ENCODE data around the gene CMTM2.
"Not testable (repeated sequence)": the region's sequence is repeated elsewhere in the genome, so short reads cannot be mapped to it uniquely, and the experiment has no call there.

CMTM2 gene

GRCh38 chr16:66592241-66592640, 13.0 kb downstream of the CMTM2 start:
- TF ChIP-seq, protein P1, sequence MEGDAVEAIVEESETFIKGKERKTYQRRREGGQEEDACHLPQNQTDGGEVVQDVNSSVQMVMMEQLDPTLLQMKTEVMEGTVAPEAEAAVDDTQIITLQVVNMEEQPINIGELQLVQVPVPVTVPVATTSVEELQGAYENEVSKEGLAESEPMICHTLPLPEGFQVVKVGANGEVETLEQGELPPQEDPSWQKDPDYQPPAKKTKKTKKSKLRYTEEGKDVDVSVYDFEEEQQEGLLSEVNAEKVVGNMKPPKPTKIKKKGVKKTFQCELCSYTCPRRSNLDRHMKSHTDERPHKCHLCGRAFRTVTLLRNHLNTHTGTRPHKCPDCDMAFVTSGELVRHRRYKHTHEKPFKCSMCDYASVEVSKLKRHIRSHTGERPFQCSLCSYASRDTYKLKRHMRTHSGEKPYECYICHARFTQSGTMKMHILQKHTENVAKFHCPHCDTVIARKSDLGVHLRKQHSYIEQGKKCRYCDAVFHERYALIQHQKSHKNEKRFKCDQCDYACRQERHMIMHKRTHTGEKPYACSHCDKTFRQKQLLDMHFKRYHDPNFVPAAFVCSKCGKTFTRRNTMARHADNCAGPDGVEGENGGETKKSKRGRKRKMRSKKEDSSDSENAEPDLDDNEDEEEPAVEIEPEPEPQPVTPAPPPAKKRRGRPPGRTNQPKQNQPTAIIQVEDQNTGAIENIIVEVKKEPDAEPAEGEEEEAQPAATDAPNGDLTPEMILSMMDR (IDR thresholded peaks at IDR 0.05; ENCODE audit: insufficient read depth, low read depth, low read length, missing control alignments): no peak
- DNase-seq (ENCODE audit: low read depth): no peak
- no peak overlapping the region for H3K4me3 ChIP-seq (ENCODE audit: low read length)

- no peak for DNase-seq (ENCODE audit: low read depth)
- TF ChIP-seq, protein P1 (IDR thresholded peaks at IDR 0.05; ENCODE audit: insufficient read depth, low read depth, low read length, missing control alignments): no peak
- no peak overlapping the region for H3K4me3 ChIP-seq (ENCODE audit: low read length)
Observed at GRCh38 chr16:66592814-66593213, 13.6 kb downstream of the CMTM2 start.

- TF ChIP-seq, protein P1 (IDR thresholded peaks at IDR 0.05; ENCODE audit: insufficient read depth, low read depth, low read length, missing control alignments): no peak
- DNase-seq (ENCODE audit: low read depth): no peak
- H3K4me3 ChIP-seq (ENCODE audit: low read length): no peak overlapping the region
Observed at GRCh38 chr16:66594739-66595138, 15.5 kb downstream of the CMTM2 start.

DNA sequence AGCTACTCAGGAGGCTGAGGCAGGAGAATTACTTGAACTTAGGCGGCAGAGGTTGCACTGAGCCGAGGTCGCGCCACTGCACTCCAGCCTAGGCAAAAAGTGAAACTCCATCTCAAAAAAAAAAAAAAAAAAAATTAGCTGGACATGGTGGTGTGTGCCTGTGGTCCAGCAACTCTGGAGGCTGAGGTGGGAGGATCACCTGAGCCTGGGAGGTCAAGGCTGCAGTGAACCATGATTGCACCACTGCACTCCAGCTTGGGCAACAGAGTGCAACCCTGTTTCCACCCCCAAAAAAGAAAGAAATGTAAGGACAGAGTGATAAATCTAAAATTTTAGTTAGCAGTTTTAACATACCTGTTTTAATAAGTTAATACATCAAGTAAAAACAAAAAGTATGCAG, 17.3 kb downstream of the CMTM2 start:
- not testable (repeated sequence) for DNase-seq (ENCODE audit: low read depth); H3K4me3 ChIP-seq (ENCODE audit: low read length)

- no peak for DNase-seq (ENCODE audit: low read depth)
- TF ChIP-seq, protein P1 (IDR thresholded peaks at IDR 0.05; ENCODE audit: insufficient read depth, low read depth, low read length, missing control alignments): no peak
- no peak overlapping the region for H3K4me3 ChIP-seq (ENCODE audit: low read length)
Observed at GRCh38 chr16:66596986-66597848, 18.0 kb downstream of the CMTM2 start.

- DNase-seq (ENCODE audit: low read depth): no peak
- no peak overlapping the region for H3K4me3 ChIP-seq (ENCODE audit: low read length)
- TF ChIP-seq, protein P1 (IDR thresholded peaks at IDR 0.05; ENCODE audit: insufficient read depth, low read depth, low read length, missing control alignments): no peak
Observed at GRCh38 chr16:66598111-66598510, 18.8 kb downstream of the CMTM2 start.

- TF ChIP-seq, protein P1 (IDR thresholded peaks at IDR 0.05; ENCODE audit: insufficient read depth, low read depth, low read length, missing control alignments): no peak
- DNase-seq (ENCODE audit: low read depth): no peak
- H3K4me3 ChIP-seq (ENCODE audit: low read length): no peak overlapping the region
Observed at GRCh38 chr16:66599726-66600125, 20.5 kb downstream of the CMTM2 start.

All from epithelial cell of esophagus (primary cell).